GM18505 (cell line): ENCODE results near the gene BID.

Source experiments
- ATAC-seq: cut with Tn5 transposase; IDR thresholded peaks from one replicate; pipeline ENCODE4 v1.9.1; 2021; ENCODE audit not compliant: unreplicated experiment
- POLR2A ChIP-seq: IDR thresholded peaks from 4 replicates; pipeline ENCODE4 v1.6.1; 2011; ENCODE audit warnings: borderline replicate concordance; ENCODE audit not compliant: insufficient read depth, insufficient read length; ENCODE audit errors: extremely low read depth

Gene BID

GRCh38 chr22:17774206-17774925, at the start of gene BID:
BID (minus strand) TSS chr22:17774469; CDS start chr22:17750116, 24,353 bp downstream.
- peak; percentile 36 for ATAC-seq
- TF ChIP-seq POLR2A: peak; percentile 40

- TF ChIP-seq POLR2A: no peak
- ATAC-seq: no peak
Measured at GRCh38 chr22:17823964-17824363, 49.7 kb upstream of the BID start.

- ATAC-seq: no peak
- no peak for TF ChIP-seq POLR2A
Measured at GRCh38 chr22:17823226-17823625, 49.0 kb upstream of the BID start.

DNA sequence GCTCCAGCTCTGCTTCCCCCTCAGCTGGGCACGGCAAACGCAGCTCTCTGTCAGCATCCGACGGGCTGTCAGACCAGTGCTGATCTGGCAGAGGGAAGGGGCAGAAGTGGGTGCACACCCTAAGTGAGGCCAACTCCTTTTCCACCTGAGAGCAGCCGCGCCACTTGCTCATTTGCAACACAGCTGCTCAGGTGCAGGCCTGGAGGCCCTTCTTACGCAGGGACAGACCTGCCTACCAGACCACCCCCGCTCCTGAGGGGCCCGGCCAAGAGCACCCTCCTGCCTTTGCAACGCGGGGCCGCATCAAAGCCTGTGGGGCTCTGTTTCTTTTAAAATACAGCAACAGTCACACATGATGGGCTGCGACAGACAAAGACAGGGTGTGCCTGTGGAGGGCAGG, 47.8 kb upstream of the BID start:
- no peak for TF ChIP-seq POLR2A
- no peak for ATAC-seq

GRCh38 chr22:17820879-17821439, 46.7 kb upstream of the BID start:
- TF ChIP-seq POLR2A: no peak
- no peak for ATAC-seq

DNA sequence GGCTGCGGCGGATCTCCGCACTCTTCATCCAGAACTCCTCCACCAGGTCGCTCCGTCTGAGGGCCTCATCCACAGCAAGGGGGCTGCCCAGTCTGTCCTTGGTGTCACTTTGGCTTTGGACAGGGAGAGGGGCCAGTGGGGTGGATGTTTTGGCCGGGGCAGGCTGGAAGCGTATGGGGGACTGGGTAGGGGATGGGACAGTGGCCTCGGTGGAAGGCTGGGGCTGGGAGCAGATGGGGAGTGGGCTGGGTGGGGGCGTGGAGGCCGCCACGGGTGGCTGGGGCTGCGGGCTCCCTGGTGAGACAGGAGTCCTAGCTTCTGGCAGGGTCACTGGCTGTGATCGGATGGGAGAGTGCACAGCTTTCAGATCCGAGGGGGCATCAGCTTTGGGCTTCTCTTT, 44.4 kb upstream of the BID start:
- ATAC-seq: no peak
- TF ChIP-seq POLR2A: no peak

GRCh38 chr22:17818180-17818579, 43.9 kb upstream of the BID start:
- TF ChIP-seq POLR2A: no peak
- ATAC-seq: no peak

GRCh38 chr22:17817511-17818065, 43.3 kb upstream of the BID start:
- no peak for TF ChIP-seq POLR2A
- ATAC-seq: no peak

- ATAC-seq: no peak
- no peak for TF ChIP-seq POLR2A
Measured at GRCh38 chr22:17817079-17817478, 42.8 kb upstream of the BID start.

DNA sequence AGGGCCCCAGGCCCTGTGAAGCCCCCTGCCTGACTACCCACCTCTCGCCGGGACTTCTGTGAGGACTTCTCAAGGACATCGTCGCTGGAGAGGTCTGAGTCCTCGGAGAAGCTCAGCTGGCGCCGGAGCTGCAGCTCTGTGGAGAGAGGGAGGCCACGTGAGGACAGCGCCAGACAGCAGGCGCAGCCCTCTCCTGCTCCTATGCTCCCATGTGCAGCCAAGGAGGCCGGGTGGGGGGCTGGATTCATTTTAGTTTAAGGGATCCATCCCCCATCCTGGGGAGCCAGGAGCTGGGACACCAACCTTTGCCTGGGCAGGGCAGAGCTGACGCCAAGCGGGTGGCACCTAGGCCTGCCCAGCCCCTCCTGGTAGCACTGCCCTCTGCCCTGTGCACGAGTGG, 42.4 kb upstream of the BID start:
- ATAC-seq: no peak
- TF ChIP-seq POLR2A: no peak

DNA sequence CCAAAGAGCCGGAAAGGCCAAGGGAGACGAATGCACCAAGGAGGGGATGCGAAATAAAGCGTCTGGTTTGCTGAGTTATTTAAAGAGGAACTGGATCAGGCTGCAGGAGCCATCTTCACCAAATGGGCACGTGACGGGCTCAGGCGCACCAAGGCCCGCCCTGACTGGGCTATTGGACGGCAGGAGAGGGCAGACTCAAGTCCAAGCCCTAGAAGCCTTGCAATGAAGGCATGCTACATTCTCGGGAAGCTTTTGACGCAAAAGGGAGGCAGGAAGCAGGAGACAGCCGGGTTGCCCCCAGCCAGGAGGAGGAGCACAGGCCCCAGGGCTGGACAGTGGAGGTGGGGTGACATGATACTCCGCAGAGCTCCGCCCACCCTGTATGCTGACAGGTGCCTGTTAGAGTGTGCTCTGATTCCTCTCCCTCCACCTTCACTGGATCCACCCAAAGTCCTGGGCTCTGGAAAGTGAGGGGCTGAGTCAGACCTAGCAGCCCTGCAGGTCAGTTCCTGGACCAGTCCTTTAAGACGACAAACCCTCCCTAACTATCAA, 41.5 kb upstream of the BID start:
- ATAC-seq: no peak
- no peak for TF ChIP-seq POLR2A

GRCh38 chr22:17814830-17815229, 40.6 kb upstream of the BID start:
- no peak for ATAC-seq
- no peak for TF ChIP-seq POLR2A

- no peak for ATAC-seq
- TF ChIP-seq POLR2A: no peak
Measured at GRCh38 chr22:17814084-17814483, 39.8 kb upstream of the BID start.

GRCh38 chr22:17811119-17811518, 36.9 kb upstream of the BID start:
- ATAC-seq: no peak
- TF ChIP-seq POLR2A: no peak

DNA sequence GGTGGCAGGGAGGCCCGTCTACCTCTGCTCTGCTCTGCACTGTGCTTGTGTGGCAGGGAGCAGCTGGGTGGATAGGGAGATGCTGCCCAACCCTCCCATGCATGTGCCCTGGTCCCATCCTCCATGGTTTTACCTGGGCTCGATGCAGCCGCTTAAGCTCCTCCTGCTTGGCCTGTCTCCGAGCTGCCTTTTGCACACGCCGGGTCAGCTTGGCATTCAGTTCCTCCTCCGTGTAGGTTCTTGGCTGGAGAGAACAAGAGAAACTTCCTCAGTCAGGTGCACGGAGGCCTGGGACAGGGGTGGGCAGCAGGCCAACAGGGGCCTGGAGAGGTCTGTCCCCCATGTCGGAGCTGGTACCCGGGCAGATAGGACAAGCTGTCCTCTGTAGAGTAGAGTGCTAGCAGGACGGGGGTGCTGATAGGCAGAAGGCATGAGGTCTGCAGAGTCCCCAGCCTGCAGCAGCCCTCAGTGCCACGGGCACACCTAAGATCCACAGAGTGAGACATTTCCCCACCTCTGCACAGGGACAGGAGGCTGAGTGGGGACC, 36.4 kb upstream of the BID start:
- no peak for TF ChIP-seq POLR2A
- ATAC-seq: no peak
